Subcutaneous adipose tissue (tissue), 4 donors: Measurements from ENCODE around the gene CMIP. TPM values are rescaled to one million over a fixed set of nuclear protein-coding genes. Genes with fewer than 3 reads are reported as not detected.

ENCODE experiments used
- total RNA-seq, 4 donors: library from RNA; depleted of rRNA; stranded (reverse); fragments of >200 nt; gene quantifications; one replicate each; pipeline ENCODE4 v1.1.0, GENCODE V29; 2016
- TF ChIP-seq, protein P1 (sequence below): fragments of 450-650 bp; IDR thresholded peaks from one replicate; pipeline ENCODE4 v1.5.1; 2016; ENCODE audit warnings: low read depth, mild to moderate bottlenecking, control low read depth, antibody characterized with exemption, moderate library complexity

CMIP gene
- total RNA-seq, 4 donors from 2014 or later, result 19.9 to 40.3 (median 26.0) TPM

DNA sequence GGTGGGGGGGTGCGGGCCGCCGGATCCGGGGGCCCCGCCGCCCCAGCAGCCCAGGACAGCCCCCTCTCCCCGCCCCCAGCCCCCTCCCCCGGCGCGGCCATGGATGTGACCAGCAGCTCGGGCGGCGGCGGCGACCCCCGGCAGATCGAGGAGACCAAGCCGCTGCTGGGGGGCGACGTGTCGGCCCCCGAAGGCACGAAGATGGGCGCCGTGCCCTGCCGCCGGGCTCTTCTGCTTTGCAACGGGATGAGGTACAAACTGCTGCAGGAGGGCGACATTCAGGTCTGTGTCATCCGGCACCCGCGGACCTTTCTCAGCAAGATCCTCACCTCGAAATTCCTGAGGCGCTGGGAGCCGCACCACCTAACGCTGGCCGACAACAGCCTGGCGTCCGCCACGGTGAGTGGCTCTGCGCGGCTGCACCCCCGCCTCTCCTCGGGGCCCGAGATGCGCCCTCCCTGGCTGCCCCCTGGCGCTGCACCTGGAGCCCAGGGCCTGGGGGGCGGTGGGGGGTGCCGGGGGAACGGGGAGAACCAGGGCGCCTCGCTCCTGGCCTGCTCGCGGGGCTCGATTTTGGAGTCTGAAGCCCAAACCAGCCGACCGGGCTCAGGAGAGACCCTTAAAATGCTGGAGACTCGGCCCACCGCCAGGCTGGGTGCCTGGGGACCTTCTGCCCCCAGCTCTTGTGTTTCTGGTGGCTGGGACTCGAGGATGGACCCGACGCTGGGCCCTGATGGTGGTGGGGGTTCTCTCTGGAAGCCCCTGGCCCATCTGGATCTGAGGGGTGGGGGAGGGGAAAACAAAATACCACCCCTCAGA lies 744 bp downstream of the CMIP start:
- TF ChIP-seq, protein P1, sequence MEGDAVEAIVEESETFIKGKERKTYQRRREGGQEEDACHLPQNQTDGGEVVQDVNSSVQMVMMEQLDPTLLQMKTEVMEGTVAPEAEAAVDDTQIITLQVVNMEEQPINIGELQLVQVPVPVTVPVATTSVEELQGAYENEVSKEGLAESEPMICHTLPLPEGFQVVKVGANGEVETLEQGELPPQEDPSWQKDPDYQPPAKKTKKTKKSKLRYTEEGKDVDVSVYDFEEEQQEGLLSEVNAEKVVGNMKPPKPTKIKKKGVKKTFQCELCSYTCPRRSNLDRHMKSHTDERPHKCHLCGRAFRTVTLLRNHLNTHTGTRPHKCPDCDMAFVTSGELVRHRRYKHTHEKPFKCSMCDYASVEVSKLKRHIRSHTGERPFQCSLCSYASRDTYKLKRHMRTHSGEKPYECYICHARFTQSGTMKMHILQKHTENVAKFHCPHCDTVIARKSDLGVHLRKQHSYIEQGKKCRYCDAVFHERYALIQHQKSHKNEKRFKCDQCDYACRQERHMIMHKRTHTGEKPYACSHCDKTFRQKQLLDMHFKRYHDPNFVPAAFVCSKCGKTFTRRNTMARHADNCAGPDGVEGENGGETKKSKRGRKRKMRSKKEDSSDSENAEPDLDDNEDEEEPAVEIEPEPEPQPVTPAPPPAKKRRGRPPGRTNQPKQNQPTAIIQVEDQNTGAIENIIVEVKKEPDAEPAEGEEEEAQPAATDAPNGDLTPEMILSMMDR, result no peak

DNA sequence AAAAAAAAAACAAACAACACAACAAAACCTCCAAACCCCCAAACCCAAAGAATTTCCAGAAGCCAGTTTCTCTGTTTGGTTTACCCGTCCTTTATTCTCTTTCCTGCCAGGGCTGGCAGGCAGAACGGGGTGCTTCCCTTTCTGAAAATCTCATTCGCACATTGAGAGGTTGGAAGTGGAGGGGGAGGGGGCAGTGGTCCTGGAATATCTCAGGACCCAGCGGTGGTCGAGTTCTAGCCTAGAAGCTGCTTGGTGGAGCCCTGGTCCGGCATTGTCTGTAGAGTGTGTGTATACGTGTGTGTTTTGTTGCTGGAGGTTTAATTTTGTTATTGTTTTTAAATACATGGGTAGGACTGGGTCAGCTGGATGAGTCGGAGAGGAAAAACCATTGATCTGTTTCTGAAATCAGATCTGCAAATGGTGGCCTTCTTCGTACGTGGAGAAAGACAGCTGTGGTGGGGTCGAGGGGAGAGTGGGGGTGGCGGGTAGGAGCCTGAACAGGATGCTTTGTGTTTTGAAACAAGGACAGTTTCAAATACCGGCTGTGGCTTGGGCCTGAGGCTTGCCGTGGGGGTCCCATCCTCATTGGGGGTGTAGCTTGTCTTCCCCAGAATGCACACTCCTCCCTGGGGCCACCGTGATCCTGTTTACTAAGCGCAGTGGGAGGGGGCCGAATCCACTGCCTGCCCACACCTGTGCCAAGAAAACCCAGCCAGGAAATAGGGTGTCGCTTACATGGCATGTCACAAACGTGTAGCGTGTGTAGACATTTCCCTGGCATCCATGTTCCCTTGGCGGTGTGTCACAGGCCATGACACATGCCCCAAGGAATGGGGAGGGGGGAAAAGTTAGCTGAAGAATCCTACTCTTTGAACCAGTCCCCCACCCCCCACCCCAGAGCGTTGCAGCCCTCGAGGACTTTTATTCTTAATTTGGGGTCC lies 1.6 kb downstream of the CMIP start:
- TF ChIP-seq, protein P1, result no peak

DNA sequence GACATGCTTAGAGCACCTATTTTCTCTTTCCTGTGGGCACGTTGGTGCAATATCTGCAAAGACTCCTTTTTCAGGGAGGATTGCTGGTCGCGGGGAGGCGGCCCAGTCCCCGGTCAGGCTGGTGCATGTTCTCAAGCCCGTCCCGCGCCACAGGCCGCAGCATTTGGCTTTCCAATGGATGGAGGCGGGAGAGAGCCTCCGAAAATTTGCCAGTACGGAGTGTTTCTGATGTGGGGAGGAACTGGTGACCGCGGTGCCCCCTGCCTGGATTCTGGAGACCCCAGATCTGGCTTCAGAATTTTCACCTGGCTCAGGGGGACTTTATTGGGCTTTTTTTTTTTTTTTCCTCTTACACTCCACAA lies 2.3 kb downstream of the CMIP start:
- TF ChIP-seq, protein P1, result no peak

DNA sequence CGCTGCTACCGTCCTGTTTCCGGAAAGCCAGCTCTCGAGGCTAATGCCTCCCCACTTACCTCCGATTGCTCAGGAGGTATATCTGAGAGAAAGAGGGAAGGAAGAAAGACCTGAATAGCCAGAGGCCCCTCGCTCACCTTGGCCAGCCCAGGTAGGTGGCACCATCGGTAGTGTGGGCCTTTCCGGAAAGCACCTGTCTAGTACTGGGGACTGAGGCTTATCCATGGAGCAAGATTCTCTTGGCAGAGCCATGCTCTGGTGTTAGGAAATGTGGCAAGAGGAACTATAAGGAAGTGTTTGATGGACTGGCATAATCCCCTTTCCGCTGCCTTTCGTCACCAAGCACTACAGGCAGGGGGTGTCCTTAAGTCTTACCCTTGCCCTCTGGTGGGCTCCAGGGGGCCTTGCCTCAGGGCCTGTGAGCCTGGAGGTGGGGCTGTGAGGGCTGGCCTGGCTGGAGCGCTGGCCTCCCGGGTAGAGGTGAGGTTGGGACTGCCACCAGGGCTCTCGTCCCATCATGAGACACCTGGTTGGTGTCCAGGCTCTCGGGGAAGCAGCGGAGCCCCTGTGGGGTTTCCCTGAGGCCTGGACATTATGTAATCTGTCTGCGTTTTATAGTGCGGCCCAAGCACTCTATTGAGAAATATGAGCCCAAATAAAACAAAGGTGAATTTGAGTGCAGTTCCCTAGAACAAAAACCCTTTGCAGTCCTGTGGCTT lies 2.9 kb downstream of the CMIP start:
- TF ChIP-seq, protein P1, result no peak

DNA sequence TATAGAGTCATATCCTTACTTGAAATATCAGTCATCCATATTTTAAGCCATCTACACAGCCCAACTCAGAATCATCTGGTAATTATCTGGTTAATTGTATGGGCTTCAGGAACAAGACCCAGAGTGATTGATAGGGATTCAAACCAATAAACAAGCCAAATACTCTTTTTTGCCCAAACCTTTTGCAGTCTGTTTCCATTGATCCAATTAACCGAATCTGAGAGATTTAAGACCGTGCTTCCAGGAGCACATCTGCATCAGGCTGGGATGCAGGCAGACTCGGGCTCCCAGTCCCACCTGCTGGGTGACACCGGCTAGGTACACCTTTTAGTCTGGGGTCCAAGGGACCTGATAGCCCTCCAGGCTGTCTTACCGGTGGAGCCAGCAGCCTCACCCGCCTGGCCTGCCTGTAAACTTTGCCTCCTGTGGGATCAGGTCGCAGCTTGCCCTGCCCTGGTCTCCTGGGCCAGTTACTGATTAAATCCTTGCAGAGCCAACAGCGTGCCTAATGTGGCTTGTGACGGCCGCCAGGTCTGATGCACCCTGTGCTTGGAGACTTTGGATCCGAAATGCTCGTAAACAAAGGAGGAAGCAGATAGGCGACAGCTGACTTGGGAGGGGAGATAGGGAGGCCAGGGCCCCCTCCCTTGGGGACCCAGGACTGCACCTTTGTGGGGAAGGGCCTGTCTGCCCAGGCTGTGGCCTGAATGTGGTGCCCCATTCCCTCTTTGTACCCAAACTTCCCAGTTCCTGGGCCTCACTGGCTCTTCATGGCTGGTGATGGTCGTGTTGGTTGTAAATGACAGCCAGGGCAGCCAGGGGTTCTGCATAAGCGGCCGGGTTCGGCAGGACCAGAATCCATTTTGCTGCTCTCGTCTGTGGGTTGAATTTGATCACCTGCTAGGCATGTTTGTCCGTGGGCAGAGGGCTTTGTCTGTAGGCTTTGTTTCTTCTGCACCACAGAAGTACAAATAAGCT lies 3.8 kb downstream of the CMIP start:
- TF ChIP-seq, protein P1, result no peak

DNA sequence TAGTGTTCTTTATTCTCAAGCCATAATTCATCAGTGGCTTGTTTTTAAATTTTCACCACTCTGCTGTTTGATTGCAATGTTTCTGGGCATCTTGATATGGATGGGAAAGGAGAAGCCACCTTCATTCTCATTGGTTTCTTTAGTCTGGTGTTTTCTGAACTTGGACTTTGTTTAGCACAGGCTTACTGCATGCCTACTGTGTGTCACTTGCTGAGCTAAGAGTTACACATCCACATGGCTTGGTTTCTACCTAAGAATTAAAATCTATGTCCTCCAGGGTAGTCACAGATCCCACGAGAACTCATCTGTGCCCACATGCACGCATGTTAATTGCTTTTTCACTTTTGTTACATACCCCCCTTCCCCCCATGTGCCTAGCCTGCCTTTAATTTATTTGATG lies 4.6 kb downstream of the CMIP start:
- TF ChIP-seq, protein P1, result no peak
